NK-92 (cell line): ENCODE measurements around the gene GRID1.
"Not testable (repeated sequence)": the region's sequence is repeated elsewhere in the genome, so short reads cannot be mapped to it uniquely, and the experiment has no call there.

ENCODE experiments used
- DNase-seq: peaks from one replicate; lab custom pipeline; 2025; ENCODE audit not compliant: unreplicated experiment; lab: John Stamatoyannopoulos, UW

Gene GRID1

DNA sequence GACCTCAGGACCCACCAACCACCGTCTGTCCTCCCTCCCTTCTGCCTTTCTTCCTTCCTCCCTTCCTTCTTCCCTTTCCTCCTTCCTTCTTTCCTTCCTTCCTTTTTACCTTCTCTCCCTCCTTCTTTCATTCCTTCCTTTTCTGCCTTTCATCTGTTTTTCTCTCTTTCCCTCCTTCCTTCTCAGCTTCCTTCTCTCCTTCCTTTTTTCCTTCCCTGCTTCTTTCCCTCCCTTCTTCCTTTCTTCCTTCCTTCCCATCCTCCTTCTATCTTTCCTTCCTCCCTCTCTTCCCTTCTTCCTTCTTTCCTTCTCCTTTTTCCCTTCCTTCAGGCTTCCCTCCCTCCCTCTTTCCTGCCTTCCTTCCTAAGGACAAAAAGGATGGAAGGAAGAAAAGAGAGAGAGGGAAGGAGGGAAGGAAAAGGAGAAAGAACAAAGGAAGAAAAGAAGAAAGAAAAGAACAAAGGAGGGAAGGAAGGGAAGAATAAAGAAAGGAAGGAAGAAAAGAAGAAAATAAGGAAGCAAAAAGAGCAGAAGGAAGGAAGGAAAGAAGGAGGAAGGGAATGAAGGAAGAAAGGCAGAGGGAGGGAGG lies 405.0 kb downstream of the GRID1 start:
- DNase-seq: no peak

DNA sequence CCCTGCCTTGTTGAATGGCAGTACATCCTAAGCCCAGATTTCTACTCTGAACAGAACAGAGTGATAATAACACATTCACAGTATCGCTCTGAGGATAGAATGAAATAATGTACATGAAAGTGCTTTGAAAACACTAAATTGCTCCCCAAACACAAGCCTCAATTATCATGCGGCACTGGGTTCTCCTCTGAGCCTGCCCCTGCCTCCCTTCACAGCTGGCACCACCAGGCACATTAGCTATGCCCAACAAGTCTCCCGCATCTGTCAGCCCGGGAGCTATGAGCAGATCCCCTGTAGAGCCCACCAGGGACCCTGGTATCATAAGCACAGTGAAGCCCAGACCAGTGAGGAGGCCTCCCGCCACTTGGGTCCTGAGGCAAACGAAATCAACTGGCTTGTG lies 405.5 kb downstream of the GRID1 start:
- DNase-seq: no peak

DNA sequence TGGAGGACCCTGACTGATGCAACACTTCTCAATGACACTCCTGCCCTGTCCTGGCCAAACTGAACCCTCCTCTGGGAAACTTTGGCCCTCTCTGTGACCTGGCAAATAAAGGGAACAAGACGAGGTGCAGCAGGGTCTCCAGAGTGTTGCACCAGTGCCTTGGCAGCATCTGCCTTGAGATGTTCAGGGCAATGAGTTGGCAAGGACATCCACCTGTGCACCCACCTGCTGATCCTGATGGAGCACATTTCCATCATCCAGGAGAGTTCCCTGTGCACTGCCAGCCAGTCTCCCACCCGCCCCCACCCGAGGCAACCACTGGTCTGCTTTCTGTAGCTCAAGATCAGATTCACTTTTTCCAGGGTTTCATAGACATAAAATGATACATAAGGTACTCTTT lies 407.4 kb downstream of the GRID1 start:
- DNase-seq: no peak

DNA sequence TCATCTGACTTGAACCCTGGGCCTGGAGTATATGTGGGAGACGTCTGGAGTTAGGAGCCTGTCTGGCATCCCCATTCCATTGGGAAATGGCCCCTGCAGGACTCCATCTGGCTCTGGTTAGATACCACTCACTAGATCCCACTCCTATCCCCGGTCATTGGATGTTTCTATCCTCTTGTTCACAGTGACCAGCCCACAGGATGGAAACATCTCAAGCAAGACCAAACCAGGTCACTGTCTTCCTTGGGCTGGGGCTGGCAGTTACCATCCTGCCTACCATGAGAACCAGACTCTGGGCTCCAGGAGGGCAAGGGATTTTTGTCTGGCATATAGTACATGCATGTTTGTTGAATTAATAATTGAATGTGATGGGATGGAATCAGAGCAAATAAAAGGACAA lies 415.7 kb downstream of the GRID1 start:
- no peak for DNase-seq

DNA sequence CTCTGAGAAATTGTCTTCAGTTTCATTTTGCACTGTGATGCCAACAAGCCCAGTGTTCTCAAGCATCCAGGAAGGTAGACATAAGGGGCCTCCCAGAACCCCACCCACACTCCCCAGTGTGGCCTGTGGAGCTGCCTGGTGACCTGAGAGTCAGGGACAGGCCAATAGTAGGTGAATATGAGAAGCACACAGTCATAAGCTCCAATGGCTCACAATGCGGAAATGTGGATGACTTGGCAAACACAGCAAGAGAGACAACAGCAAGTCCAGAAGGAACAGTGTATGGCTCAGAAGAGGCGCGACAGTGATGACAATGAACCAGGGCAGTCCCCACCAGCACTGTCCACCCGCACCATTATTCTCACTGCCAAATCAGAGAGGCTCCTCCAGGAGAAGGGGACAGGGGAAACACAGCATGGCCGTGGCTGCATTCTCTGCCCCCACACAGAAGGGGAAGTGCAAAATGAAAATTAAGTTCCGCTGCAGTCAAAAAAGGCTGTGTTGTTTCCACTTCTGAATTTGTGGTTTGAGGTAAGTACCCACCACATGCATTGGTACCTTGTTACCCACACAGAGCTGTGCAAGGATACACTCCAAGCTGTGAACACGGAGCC lies 419.8 kb downstream of the GRID1 start:
- no peak for DNase-seq

DNA sequence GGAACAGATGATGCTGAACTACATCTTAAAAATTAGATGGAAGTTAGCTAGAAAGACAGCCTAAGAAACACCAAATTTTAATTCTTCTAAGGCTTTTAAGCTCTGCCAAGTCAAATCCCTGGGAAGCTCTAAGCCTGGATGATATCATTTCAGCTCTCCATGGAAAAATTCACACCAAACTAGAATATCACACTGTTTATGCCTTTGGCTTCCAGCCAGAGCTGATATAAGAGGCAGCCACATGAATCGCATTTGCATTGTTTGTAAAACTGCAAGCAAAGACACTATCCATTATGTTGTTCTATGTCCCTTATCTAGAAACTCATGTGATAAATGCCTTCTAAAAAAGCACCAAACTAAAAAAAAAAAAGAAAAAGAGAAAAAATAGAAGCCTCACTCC lies 430.4 kb downstream of the GRID1 start:
- DNase-seq: no peak

DNA sequence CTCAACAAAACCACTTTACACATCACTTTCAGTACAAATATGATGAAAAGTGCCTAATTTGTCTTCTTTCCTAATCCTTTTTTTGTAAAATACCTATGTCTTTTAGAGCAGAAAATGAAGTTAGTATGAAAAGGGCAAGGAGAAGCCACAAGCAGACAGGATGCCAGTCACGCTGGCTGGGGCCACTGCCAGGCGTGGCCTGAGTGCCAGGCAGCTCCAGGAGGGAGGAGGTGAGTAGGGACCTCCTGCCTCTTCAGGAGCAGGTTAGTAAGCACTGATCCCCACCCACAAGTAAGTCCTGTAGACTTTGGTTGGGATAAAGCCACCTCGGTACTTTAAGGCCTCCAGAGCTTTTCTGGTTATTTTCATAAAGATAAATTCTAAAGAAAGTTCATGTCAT lies 432.0 kb downstream of the GRID1 start:
- DNase-seq: no peak

DNA sequence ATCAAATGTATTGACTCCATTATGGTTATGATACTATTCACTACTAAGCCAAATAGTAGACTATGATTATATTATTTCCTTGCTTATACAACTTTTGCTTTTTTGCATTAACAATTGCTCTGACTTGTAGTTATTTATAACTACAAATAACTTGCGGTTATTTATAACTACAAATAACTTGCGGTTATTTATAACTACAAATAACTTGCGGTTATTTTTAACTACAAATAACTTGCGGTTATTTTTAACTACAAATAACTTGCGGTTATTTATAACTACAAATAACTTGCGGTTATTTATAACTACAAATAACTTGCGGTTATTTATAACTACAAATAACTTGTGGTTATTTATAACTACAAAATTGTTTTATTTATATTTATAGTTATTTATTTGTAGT lies 436.6 kb downstream of the GRID1 start:
- not testable (repeated sequence) for DNase-seq

DNA sequence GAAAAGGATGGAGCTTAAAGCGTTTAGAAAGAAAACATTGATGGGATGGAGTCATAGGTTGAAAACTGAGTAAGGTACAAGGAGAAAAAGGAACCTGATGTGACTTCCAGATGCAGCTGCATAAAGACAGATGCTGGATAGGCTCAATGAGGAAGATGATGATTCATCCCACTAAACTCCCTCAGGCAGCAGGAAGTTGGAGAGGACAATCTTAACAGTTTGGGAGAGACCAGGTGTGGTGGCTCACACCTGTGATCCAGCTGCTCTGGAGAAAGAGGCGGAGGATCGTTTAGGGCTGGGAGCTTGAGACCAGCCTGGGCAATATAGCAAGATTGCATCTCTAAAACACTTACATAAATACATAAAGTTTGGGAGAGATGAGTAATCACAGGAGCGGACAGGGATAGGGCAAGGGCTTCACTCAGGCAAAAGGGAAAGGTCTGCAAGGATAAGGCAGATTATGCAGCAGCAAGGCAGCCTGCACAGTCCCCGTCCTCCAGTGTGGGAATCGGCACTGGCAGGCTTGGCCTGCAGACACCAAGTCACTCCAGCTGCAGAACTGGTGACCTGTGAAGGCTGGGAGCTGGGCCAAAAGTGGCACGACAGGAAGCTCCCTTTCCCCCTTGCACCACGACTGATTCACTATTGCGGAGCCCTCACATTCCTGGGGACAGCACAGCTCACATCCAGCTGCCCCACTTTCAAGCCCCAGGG lies 438.5 kb downstream of the GRID1 start:
- DNase-seq: no peak

DNA sequence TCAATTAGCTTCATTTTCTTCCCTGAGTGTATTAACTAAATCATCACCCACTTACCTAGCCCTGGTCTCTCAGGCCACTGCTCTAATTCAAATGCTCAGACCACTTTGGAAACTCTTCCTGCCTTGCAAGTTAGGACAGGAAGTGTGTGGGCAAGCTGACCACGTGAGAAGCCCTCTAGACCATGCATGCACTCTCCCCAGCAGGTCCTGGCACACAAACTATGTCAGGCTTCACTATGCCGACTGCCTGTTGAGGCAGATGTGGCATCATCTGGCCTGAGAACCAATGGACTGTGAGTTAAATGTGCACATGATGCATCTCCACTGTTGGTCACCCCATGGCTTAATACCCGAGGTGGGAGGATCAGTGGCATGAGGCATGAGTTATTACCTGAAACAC lies 439.6 kb downstream of the GRID1 start:
- DNase-seq: no peak

DNA sequence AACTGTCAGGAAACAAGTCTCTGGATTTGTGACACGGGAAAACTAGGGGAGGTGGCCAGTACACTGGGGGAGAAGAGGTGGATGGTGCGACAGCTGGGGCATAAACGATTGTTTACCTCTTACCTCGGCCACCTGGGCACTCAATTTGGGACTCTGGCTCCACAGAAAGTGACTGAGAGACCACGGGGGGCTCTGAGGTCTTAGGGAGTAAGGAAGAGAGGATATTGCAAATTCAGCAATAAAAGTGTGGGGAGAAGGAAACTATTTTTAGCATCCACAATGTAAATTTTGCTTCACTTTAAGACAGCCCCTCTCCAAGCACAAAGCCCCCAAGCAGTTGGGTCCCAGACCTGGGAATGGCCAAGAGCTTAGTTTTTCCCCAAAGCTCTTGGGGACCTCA lies 440.5 kb downstream of the GRID1 start:
- no peak for DNase-seq

DNA sequence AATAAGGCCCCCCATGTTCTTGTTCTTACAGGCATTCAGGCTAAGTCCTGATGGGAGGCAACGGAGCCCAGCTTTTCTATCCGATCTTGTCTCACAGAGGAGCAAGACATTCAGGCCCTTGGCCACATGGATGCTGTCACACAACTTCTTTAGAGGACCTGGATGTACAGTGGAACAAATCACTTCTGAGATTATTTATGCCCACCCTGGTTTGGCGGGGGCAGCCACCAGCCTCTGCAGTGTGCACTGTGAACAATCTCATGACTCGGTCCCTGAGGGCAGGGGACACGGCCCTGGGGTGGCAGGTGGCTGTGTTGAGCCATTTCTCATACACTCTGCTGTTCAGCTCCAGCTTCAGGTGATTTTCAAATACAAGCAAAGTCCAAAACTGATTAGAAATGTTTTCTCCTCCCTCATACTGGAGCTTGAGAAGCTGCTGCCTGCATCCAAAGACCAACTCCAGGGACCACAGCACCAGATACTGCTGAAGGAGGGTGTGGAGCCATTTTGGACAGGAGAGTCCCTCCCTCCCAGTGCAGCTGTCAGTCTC lies 441.3 kb downstream of the GRID1 start:
- no peak for DNase-seq

DNA sequence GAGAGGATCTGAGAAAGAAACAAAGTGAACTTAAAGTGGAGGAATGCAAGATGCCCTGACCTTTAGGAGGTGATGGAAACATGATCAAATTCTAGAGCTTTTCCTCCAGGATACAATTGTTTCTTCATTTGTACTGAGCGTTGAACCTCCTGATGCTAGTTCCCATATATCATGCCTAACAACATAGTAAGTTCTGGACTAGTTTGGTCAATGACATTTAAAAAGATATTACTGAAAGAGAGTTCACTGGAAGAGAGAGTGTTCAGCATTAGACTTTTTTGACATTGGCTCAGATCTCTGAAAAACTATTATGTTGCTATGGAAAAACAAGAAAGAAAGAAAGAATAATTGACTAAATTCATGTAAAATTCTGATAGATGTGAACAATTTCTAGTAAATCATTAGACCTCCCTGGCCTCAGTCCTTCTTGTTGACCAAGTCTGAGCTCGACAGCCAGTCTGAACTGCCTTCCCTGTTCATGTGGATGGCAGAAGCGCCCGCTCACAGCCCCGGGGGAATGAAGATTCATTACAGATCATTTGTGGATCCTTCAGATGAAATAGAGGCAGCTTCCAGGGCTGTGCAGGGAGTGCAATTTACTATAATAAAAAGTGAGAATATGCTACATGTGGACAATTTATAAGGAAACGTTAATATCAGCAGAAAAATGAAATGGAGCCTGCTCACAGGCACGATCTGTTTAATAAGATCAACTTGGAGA lies 442.1 kb downstream of the GRID1 start:
- no peak for DNase-seq

DNA sequence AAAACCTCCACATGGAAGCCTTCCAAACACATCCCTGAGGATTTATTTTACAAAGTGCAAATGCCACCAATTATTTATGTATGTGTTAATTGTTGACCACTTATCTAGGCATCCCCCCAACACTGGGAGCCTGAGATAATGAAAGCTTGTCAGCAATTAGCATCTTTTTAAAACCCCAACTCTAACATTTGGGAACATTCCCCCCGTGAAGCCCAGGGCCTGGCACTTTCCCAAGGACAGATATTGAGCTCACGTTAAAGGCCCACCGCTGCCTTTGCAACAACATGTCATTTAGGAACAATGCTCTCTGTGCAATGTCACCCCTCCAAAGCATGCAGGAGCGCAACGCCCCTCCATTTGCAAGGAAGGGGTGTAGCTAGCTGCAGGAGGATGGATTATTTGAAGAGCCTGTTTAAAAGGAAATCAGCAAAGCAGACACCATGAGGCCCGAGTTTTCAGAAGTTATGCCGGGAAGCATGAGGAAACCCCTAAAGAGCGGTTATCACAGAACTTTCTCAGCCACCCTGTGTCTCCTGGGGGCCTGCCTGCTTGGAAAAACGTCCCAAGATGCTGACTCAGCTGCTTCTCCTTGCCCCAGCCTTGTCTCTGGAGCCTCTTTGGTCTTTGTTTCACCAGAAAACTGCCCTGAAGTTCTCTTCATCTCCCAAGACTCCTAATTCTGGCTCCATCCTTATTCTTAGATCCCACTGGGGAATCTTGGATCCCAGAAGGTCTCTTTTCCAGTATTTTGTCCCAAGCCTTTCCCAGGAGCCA lies 444.1 kb downstream of the GRID1 start:
- no peak for DNase-seq

DNA sequence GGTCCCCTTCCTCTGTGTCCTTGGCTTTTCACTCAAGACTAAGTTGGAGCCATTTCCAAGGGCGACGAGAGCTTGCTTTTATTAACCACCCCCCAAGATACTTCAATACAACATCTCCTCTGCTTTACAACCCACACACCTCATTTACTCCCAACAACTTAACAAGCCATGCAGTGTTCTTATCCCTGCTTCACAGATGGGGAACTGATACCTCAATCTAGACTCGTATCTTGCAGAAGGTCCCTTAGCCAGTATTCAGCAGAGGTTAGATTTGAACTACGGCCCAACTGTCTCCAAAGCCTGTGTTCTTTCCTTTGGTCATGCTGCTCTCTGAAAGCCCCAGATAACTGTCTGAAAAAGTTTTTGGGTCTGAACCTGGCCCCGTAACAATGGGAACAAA lies 444.8 kb downstream of the GRID1 start:
- no peak for DNase-seq

DNA sequence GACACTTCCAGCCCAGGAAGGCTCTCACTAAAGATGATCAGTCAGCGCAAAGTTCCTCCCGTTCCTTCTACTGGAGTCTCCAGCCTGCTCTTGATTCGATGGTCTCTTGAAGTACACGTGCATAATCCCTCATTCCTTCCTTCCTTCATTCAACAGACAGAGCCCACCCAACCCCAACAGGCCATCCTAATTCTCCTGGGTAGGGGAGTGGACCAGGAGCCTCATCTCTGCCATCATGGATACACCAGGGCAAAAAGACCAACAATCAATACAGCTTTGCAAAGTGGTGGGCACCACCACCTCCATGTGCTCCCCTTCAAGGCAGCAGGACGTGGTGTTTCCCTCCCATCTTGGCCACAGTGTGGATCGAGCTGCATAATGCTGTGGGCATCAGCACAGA lies 446.3 kb downstream of the GRID1 start:
- no peak for DNase-seq

DNA sequence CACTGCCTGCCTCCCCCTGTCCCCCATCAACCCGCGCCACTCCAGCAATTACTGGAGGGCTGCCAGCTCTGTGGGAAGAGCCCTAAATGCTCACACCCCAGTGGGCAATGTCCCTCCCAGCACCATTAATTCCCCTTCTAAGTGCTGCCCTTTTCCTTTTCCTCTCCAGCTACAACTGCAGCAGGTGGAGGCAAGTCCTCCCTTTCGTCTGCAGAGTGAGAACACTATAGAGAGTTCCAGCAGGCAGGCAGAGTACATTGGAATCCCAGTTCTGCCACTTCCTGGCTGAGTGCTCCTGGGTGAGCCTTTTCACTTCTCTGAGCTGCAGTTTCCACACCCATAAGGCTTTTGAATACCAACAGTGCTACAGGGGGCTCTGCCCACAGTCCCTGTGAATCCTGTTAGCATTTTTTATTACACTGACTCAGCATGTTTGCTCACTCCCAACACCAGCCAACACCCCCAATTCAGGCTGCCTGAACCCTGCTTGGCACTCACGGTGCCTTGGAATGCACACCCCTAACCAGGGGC lies 447.0 kb downstream of the GRID1 start:
- DNase-seq: no peak

DNA sequence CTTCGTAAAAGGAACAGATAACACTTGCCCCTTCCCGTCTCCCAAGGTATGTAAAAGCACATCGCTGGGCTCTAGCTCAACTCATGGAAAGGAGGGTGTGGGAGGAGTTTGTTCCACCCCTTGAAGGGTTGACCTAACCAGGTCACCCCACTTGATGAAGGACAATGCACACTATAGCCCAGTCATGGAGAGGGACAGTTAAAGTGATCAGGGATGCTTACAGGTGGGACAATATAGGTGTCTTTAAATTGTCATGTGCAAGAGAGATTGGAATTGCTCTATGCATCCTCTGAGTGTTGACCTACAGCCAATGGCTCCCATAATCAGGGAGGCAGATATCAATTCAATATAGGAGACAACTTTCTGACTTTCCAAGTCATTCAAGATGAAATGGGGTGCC lies 448.2 kb downstream of the GRID1 start:
- no peak for DNase-seq

DNA sequence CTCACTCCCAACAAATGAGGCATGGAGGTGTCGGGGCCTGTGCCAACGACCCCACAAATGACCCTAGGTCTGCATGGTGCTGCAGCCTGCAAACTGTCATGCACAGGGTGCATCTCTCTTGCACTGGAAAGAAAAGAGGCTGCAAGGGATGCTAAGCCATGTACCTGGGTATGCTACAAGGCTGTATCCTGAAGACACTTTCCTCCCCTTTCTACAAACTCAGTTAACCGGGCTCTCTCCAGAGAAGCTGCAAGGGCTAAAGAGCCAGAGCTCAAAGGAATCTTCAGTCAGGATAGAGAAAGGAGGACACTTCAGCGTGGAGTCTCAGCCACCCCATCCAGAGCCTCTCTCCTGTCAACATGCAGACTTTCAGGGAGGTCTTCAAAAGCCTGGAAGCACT lies 449.0 kb downstream of the GRID1 start:
- DNase-seq: no peak

DNA sequence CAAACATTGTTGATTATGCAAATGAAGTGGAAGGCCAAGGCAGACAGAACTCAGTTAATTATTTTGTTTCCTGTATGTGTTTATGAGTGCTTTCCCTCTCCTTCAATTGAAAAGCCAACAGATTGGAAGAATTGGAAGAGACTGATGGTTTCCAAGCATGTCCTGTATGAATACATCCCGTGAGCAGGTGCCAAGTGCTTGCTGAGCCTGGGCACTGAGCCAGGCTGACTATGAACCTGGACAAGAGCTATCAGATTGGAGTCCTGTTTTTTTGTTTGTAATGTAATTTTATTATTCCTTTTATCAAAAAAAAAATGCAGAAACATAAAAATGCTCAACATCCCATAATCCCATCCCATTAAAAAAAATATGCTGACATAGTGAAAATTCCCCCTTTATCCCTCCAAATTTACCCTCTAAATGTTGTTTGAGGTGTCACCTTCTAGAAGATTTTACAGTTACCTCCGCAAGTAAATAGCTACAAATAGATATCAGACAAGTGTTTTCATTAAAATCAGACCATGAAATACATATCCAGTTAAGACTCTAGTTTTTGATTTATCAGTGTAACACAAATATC lies 449.5 kb downstream of the GRID1 start:
- no peak for DNase-seq
